Osteoblast (primary cell): ENCODE data around the gene DET1. TPM values are rescaled to one million over a fixed set of nuclear protein-coding genes. Genes with fewer than 3 reads are reported as not detected.

Experiments used
- DNase-seq: peaks from one replicate; pipeline ENCODE4 v3.0.0; 2011; ENCODE audit warnings: low spot score, mixed read lengths; ENCODE audit not compliant: insufficient read length; ENCODE audit errors: missing footprints
- H2AFZ ChIP-seq: 2 replicates; pipeline ENCODE4 v1.6.0; 2011; ENCODE audit warnings: mild to moderate bottlenecking, low read length
- H3K27ac ChIP-seq: 2 replicates; pipeline ENCODE4 v1.5.1; 2011; ENCODE audit warnings: mild to moderate bottlenecking, low read depth, low read length, moderate library complexity
- H3K27me3 ChIP-seq: 2 replicates; pipeline ENCODE4 v1.6.0; 2012; ENCODE audit warnings: mild to moderate bottlenecking, control low read depth, inconsistent platforms, low read length, moderate library complexity; ENCODE audit not compliant: insufficient read depth
- H3K36me3 ChIP-seq: 2 replicates; pipeline ENCODE4 v1.5.1; 2011; ENCODE audit warnings: mild to moderate bottlenecking, low read length, control low read depth, moderate library complexity; ENCODE audit not compliant: insufficient read depth
- H3K4me1 ChIP-seq: 2 replicates; pipeline ENCODE4 v1.5.1; 2011; ENCODE audit warnings: mild to moderate bottlenecking, low read length, control low read depth, moderate library complexity; ENCODE audit not compliant: insufficient read depth
- H3K4me2 ChIP-seq: 2 replicates; pipeline ENCODE4 v1.6.0; 2011; ENCODE audit warnings: mild to moderate bottlenecking, low read length; ENCODE audit not compliant: insufficient read depth
- H3K4me3 ChIP-seq: fragments of 200-600 bp; sonication (generic); 3 replicates; pipeline ENCODE4 v1.5.1; 2012; ENCODE audit warnings: mild to moderate bottlenecking, low read length, inconsistent platforms; ENCODE audit not compliant: insufficient read depth
- H3K79me2 ChIP-seq: 2 replicates; pipeline ENCODE4 v1.6.0; 2012; ENCODE audit warnings: mild to moderate bottlenecking, low read length, control low read depth, inconsistent platforms; ENCODE audit not compliant: insufficient read depth
- H3K9me3 ChIP-seq: 2 replicates; pipeline ENCODE4 v1.5.1; 2011; ENCODE audit warnings: low read depth, low read length, control low read depth
- H4K20me1 ChIP-seq: 2 replicates; pipeline ENCODE4 v1.6.0; 2012; ENCODE audit warnings: mild to moderate bottlenecking, low read length, control low read depth; ENCODE audit not compliant: insufficient read depth
- CTCF ChIP-seq: IDR thresholded peaks from 2 replicates; pipeline ENCODE4 v1.5.1; 2011; ENCODE audit warnings: mild to moderate bottlenecking, low read depth, low read length, moderate library complexity; ENCODE audit errors: extremely low read depth
- total RNA-seq: library from RNA; depleted of rRNA; stranded (reverse); fragments of >200 nt; gene quantifications from 2 replicates; pipeline ENCODE4 v1.2.3, GENCODE V29; 2012

Gene DET1
- total RNA-seq, 1 donor, result 7.6 TPM

GRCh38 chr15:88535100-88535499 is 11.4 kb downstream of the DET1 start:
- H3K36me3 ChIP-seq, result peaks cover 9% of the 10 kb centered on the region
- H3K79me2 ChIP-seq, result peaks cover 5% of the 10 kb centered on the region
- DNase-seq, result peak; percentile 66
- no peak for TF ChIP-seq CTCF
- H2AFZ ChIP-seq, result no peak overlapping the region
- no peak overlapping the region for H3K27ac ChIP-seq
- H3K27me3 ChIP-seq, result no peaks in the 10 kb centered on the region
- no peaks in the 10 kb centered on the region for H3K4me1 ChIP-seq
- no peak overlapping the region for H3K4me3 ChIP-seq
- H3K9me3 ChIP-seq, result no peaks in the 10 kb centered on the region
- no peaks in the 10 kb centered on the region for H4K20me1 ChIP-seq
- no peak overlapping the region for H3K4me2 ChIP-seq

DNA sequence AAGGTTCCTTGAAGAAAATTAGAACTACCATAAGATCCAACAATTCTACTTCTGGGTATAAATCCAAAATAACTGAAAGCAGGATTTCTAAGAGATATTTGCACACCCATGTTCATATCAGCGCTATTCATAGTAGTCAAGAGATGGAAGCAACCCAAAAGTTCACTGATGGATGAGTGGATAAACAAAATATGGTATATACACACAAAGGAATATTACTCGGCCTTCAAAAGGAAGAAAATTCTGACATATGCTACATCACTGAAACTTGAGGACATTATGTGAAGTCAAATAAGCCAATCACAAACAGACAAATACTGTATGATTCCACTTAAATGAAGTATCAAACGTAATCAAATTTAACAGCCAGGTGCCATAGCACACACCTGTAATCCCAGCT is 13.1 kb downstream of the DET1 start:
- no peak for DNase-seq
- Histone ChIP-seq H3K27ac (no peak overlapping the region), H3K4me3 (no peak overlapping the region), H3K4me2 (no peak overlapping the region), H3K9me3 (no peaks in the 10 kb centered on the region), H2AFZ (no peak overlapping the region), H3K79me2 (peaks cover 5% of the 10 kb centered on the region), H3K36me3 (peaks cover 14% of the 10 kb centered on the region), H3K27me3 (no peaks in the 10 kb centered on the region), H4K20me1 (no peaks in the 10 kb centered on the region), H3K4me1 (no peaks in the 10 kb centered on the region)
- TF ChIP-seq CTCF, result no peak

- Histone ChIP-seq H4K20me1 (no peaks in the 10 kb centered on the region), H3K4me3 (no peak overlapping the region), H3K79me2 (peaks cover under 1% of the 10 kb centered on the region), H3K4me2 (no peak overlapping the region), H2AFZ (no peak overlapping the region), H3K27me3 (no peaks in the 10 kb centered on the region), H3K4me1 (no peaks in the 10 kb centered on the region), H3K9me3 (no peaks in the 10 kb centered on the region), H3K36me3 (peaks cover 20% of the 10 kb centered on the region), H3K27ac (no peak overlapping the region)
- TF ChIP-seq CTCF, result no peak
- peak; percentile 45 for DNase-seq
Measured at GRCh38 chr15:88529021-88529630, 17.4 kb downstream of the DET1 start.

- Histone ChIP-seq H3K27me3 (no peaks in the 10 kb centered on the region), H4K20me1 (no peaks in the 10 kb centered on the region), H3K79me2 (no peaks in the 10 kb centered on the region), H3K36me3 (peaks cover 20% of the 10 kb centered on the region), H3K4me3 (no peak overlapping the region), H2AFZ (no peak overlapping the region), H3K9me3 (no peaks in the 10 kb centered on the region), H3K4me1 (no peaks in the 10 kb centered on the region), H3K27ac (no peak overlapping the region), H3K4me2 (no peak overlapping the region)
- no peak for TF ChIP-seq CTCF
- DNase-seq, result no peak
Measured at GRCh38 chr15:88526247-88526879, 20.1 kb downstream of the DET1 start.
